MM.1S (cell line): ENCODE results near the gene NFATC1.

Experiments used
- EZH2 ChIP-seq: fragments of 300-600 bp; sonication (generic); optimal IDR thresholded peaks from 2 replicates; pipeline ENCODE3; 2017; ENCODE audit warnings: low read depth, mild to moderate bottlenecking, antibody characterized with exemption, low read length, mixed read lengths
- TF ChIP-seq, protein P1 (sequence below): fragments of 300-600 bp; sonication (generic); IDR thresholded peaks from 2 replicates; pipeline ENCODE4 v1.5.1; 2016; ENCODE audit warnings: antibody characterized with exemption, low read length, mixed read lengths

DNA sequence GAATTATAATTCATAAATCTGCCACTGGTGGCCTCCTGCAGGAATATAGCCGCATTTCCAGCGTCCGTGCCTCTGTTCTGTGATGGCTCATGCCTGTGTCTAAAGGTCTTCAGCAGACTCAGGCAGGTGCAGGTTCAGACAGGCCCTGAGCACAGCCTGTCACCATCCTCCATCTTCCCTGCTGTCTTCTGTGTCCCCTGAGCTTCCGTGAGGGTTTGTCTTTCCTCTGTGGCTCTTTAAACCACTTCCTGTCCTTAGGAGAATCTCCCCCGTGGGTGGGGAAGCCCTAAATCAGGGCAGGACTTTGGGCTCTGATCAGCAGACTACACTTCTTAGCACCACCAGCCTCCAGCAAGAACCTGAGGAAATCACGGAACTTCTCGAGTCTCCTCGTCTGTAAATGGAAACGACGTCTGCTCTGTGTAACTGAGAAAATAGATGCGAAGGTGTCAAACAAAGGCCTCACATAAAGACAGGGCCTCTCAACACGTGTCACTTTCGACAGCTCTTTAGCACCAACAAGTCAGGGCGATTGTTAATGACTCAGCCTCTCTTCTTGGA is 24.1 kb upstream of the NFATC1 start:
- TF ChIP-seq, protein P1, sequence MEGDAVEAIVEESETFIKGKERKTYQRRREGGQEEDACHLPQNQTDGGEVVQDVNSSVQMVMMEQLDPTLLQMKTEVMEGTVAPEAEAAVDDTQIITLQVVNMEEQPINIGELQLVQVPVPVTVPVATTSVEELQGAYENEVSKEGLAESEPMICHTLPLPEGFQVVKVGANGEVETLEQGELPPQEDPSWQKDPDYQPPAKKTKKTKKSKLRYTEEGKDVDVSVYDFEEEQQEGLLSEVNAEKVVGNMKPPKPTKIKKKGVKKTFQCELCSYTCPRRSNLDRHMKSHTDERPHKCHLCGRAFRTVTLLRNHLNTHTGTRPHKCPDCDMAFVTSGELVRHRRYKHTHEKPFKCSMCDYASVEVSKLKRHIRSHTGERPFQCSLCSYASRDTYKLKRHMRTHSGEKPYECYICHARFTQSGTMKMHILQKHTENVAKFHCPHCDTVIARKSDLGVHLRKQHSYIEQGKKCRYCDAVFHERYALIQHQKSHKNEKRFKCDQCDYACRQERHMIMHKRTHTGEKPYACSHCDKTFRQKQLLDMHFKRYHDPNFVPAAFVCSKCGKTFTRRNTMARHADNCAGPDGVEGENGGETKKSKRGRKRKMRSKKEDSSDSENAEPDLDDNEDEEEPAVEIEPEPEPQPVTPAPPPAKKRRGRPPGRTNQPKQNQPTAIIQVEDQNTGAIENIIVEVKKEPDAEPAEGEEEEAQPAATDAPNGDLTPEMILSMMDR, result no peak
- no peak for TF ChIP-seq EZH2
